Suprapubic skin (tissue), 4 donors: ENCODE data around the gene CAD.

Experiments used
- CTCF ChIP-seq, 2 donors: fragments of 200-600 bp in 1 of 2; fragments of 450-650 bp in 1 of 2; sonication (generic) in 1 of 2; IDR thresholded peaks; one replicate each; pipeline ENCODE4 v1.5.1; 2016 to 2019; ENCODE audit warnings: antibody characterized with exemption in 2 of 2, mild to moderate bottlenecking in 1 of 2, moderate library complexity in 1 of 2
- EP300 ChIP-seq: sonication (generic); formaldehyde crosslinking; IDR thresholded peaks from one replicate; pipeline ENCODE4 v1.6.1; 2017; ENCODE audit warnings: antibody characterized with exemption
- POLR2A ChIP-seq, 2 donors: fragments of 450-650 bp; IDR thresholded peaks; one replicate each; pipeline ENCODE4 v1.6.1; 2017; ENCODE audit warnings: antibody characterized with exemption in 2 of 2, mild to moderate bottlenecking in 2 of 2, moderate library complexity in 2 of 2
- POLR2AphosphoS5 ChIP-seq, 3 donors: sonication (generic); formaldehyde crosslinking; IDR thresholded peaks; one replicate each; pipeline ENCODE4 v1.6.1; 2017; ENCODE audit warnings: antibody characterized with exemption in 3 of 3

- TF ChIP-seq CTCF (IDR thresholded peaks at IDR 0.05) (no peak), POLR2A (IDR thresholded peaks at IDR 0.05) (no peak), EP300 (no peak), POLR2AphosphoS5 (IDR thresholded peaks at IDR 0.05) (no peak)
These were observed 17.9 kb upstream of the CAD start for GRCh38 chr2:27199241-27199640.
